ENCODE results near the gene KSR2.
"Not testable (repeated sequence)": the region's sequence is repeated elsewhere in the genome, so short reads cannot be mapped to it uniquely, and the experiment has no call there.

The KSR2 gene

GRCh38 chr12:117874842-117875434, 93.9 kb downstream of the KSR2 start:
- Histone ChIP-seq H3K4me1 (no peaks in the 10 kb centered on the region), H3K27me3 (ENCODE audit: control insufficient read depth, insufficient read depth, low read length) (no peaks in the 10 kb centered on the region), H2AFZ (peak overlapping the region; percentile 54), H3K9ac (no peak overlapping the region), H3K4me3 (ENCODE audit: low read depth, low read length) (no peak overlapping the region), H3K36me3 (ENCODE audit: control insufficient read depth, insufficient read depth, low read length) (no peaks in the 10 kb centered on the region), H3K9me3 (ENCODE audit: control insufficient read depth, low read length) (no peaks in the 10 kb centered on the region), H3K79me2 (no peaks in the 10 kb centered on the region), H3K4me2 (ENCODE audit: low read length) (no peak overlapping the region), H3K27ac (no peak overlapping the region)
- TF ChIP-seq, protein P1, sequence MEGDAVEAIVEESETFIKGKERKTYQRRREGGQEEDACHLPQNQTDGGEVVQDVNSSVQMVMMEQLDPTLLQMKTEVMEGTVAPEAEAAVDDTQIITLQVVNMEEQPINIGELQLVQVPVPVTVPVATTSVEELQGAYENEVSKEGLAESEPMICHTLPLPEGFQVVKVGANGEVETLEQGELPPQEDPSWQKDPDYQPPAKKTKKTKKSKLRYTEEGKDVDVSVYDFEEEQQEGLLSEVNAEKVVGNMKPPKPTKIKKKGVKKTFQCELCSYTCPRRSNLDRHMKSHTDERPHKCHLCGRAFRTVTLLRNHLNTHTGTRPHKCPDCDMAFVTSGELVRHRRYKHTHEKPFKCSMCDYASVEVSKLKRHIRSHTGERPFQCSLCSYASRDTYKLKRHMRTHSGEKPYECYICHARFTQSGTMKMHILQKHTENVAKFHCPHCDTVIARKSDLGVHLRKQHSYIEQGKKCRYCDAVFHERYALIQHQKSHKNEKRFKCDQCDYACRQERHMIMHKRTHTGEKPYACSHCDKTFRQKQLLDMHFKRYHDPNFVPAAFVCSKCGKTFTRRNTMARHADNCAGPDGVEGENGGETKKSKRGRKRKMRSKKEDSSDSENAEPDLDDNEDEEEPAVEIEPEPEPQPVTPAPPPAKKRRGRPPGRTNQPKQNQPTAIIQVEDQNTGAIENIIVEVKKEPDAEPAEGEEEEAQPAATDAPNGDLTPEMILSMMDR (IDR thresholded peaks at IDR 0.05) = peak; percentile 93

DNA sequence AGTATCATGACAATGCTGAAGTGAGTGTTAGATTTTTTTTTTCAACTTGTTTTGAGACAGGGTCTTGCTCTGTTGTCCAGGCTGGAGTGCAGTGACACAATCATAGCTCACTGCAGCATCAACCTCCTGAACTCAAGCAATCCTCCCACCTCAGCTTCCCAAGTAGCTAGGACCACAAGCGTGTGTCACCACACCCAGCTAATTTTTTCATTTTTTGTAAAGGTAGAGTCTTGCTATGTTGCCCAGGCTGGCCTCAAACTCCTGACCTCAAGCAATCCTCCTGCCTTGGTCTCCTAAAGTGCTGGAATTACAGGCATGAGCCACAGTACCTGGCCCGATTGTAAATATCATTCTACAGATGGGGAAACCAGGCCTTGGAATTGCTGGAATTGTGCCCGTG, 94.6 kb downstream of the KSR2 start:
- H3K27ac ChIP-seq; H3K36me3 ChIP-seq (ENCODE audit: control insufficient read depth, insufficient read depth, low read length): not testable (repeated sequence)

DNA sequence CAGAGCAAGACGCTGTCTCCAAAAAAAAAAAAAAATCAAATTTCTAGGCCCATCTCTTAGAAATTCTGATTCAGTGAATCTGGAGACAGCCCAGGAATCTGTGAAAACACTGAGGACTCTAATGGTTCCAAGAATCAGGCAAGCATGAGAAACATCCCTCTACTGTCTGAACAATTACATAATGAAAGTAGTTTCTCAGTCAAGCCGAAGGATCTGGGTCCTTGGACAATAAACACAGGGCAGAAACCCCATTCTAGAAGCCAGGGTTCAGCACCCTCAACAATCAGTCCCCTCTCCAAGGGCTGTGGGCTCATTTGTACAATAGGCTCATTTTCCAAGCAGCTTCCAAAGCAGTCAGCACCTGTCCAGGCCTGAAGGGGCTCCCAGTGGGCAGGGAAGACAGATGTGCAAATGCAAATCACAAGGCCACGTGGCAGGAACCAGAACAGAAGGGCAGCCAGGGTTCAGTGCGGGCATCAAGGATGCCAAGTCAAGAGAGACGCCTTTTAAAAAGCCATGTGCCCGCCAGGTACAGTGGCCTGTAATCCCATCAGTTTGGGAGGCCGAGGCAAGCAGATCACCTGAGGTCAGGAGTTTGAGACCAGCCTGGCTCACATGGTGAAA, 96.1 kb downstream of the KSR2 start:
- no peaks in the 10 kb centered on the region for H3K36me3 ChIP-seq (ENCODE audit: control insufficient read depth, insufficient read depth, low read length)
- no peak overlapping the region for H3K9ac ChIP-seq
- no peaks in the 10 kb centered on the region for H3K79me2 ChIP-seq
- no peaks in the 10 kb centered on the region for H3K4me1 ChIP-seq
- H3K27ac ChIP-seq = no peak overlapping the region
- no peak overlapping the region for H3K4me3 ChIP-seq (ENCODE audit: low read depth, low read length)
- no peaks in the 10 kb centered on the region for H3K9me3 ChIP-seq (ENCODE audit: control insufficient read depth, low read length)
- no peak overlapping the region for H3K4me2 ChIP-seq (ENCODE audit: low read length)
- no peaks in the 10 kb centered on the region for H3K27me3 ChIP-seq (ENCODE audit: control insufficient read depth, insufficient read depth, low read length)
- H2AFZ ChIP-seq = no peak overlapping the region
- TF ChIP-seq, protein P1 (IDR thresholded peaks at IDR 0.05) = no peak

More for the DNA sequence above, 94.6 kb downstream of the KSR2 start:
- not testable (repeated sequence) for H2AFZ ChIP-seq; H3K4me1 ChIP-seq; H3K9me3 ChIP-seq (ENCODE audit: control insufficient read depth, low read length); H3K27me3 ChIP-seq (ENCODE audit: control insufficient read depth, insufficient read depth, low read length); H3K79me2 ChIP-seq; H3K4me3 ChIP-seq (ENCODE audit: low read depth, low read length); H3K4me2 ChIP-seq (ENCODE audit: low read length); H3K9ac ChIP-seq

DNA sequence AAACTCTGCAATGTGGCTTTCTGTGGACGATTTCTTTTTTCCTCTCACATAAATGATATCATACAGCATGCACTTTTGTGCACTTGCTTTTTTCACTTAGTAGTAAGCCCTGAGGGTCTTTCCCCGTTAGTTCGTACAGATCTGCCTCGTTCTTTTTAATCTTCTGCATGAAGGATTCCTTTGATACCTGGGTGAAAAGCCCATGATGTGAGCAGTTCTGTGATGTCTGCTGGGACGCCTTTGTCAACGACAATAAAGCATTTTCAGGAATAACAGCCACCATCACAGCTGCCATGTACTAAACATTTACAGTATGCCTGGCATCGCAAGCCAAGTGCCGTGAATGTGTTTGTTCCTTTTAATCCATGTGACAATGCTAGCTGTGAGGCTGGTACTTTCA, 99.2 kb downstream of the KSR2 start:
- no peak overlapping the region for H3K4me2 ChIP-seq (ENCODE audit: low read length)
- no peaks in the 10 kb centered on the region for H3K79me2 ChIP-seq
- H3K27me3 ChIP-seq (ENCODE audit: control insufficient read depth, insufficient read depth, low read length) = no peaks in the 10 kb centered on the region
- TF ChIP-seq, protein P1 (IDR thresholded peaks at IDR 0.05) = no peak
- H3K9me3 ChIP-seq (ENCODE audit: control insufficient read depth, low read length) = no peaks in the 10 kb centered on the region
- H2AFZ ChIP-seq = no peak overlapping the region
- H3K36me3 ChIP-seq (ENCODE audit: control insufficient read depth, insufficient read depth, low read length) = no peaks in the 10 kb centered on the region
- no peak overlapping the region for H3K9ac ChIP-seq
- no peak overlapping the region for H3K27ac ChIP-seq
- H3K4me3 ChIP-seq (ENCODE audit: low read depth, low read length) = no peak overlapping the region
- H3K4me1 ChIP-seq = no peaks in the 10 kb centered on the region

DNA sequence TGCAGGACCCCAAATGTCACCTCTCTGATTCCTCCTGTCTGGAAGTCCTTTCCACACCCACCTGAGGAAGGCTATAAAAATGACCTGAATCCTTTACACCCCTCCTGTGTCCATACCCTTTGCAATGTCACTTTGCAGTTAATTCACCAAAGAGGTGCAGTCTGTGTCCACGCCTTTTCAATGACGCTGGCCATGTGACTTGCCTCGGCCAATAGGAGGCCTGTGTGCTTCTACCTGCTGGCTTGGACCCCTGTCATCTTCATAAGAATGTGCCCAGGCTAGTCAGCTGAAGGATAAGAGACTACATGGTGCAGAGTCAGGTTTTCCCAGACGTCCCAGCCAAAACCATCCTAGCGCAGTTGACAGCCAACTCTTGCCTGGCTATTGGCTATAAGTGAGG, 101.4 kb downstream of the KSR2 start:
- no peaks in the 10 kb centered on the region for H3K27me3 ChIP-seq (ENCODE audit: control insufficient read depth, insufficient read depth, low read length)
- no peaks in the 10 kb centered on the region for H3K79me2 ChIP-seq
- no peak overlapping the region for H2AFZ ChIP-seq
- no peaks in the 10 kb centered on the region for H3K9me3 ChIP-seq (ENCODE audit: control insufficient read depth, low read length)
- TF ChIP-seq, protein P1 (IDR thresholded peaks at IDR 0.05) = no peak
- no peak overlapping the region for H3K9ac ChIP-seq
- H3K36me3 ChIP-seq (ENCODE audit: control insufficient read depth, insufficient read depth, low read length) = no peaks in the 10 kb centered on the region
- no peaks in the 10 kb centered on the region for H3K4me1 ChIP-seq
- no peak overlapping the region for H3K4me3 ChIP-seq (ENCODE audit: low read depth, low read length)
- no peak overlapping the region for H3K27ac ChIP-seq
- H3K4me2 ChIP-seq (ENCODE audit: low read length) = no peak overlapping the region

Data from parathyroid adenoma (tissue), 2 donors.